Measurements from ENCODE around the gene TFB2M. TPM values are rescaled to one million over a fixed set of nuclear protein-coding genes. Genes with fewer than 3 reads are reported as not detected.

Gene TFB2M
- total and polyA plus RNA-seq, 2 of the 13 experiments (the other 11 are each of a cell fraction or from before 2014, with no cell fraction given): 15.7 to 31.4 TPM

DNA sequence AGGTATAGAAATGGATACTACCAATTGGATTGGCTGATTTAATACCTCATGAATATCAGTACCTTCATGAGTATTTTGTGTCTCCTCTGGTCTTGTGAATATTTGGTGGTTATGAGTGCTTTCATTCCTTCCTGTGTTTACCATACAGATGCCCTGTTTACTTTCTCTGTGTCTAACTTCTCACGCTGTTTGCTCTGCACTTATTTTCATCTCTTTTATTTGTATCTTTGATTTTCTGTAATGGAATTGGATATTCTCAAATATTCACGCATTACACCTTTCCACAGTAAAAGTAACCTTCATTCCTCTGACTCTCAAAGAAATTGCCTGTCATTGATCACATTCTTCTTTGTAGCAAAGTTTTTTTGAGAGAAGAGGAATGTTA is 17.0 kb upstream of the TFB2M start (continued):
- TF ChIP-seq, protein P1, sequence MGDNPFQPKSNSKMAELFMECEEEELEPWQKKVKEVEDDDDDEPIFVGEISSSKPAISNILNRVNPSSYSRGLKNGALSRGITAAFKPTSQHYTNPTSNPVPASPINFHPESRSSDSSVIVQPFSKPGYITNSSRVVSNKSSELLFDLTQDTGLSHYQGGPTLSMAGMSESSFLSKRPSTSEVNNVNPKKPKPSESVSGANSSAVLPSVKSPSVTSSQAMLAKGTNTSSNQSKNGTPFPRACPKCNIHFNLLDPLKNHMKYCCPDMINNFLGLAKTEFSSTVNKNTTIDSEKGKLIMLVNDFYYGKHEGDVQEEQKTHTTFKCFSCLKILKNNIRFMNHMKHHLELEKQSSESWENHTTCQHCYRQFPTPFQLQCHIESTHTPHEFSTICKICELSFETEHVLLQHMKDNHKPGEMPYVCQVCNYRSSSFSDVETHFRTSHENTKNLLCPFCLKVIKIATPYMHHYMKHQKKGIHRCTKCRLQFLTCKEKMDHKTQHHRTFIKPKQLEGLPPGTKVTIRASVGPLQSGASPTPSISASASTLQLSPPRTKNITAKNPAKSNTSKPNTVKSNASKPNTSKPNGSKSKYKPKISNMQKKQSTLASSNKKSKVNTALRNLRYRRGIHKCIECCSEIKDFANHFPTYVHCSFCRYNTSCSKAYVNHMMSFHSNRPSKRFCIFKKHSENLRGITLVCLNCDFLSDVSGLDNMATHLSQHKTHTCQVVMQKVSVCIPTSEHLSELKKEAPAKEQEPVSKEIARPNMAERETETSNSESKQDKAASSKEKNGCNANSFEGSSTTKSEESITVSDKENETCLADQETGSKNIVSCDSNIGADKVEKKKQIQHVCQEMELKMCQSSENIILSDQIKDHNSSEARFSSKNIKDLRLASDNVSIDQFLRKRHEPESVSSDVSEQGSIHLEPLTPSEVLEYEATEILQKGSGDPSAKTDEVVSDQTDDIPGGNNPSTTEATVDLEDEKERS (CRISPR knock-in tag; IDR thresholded peaks at IDR 0.05): 0 out of 2 replicates have a peak, but pooled peaks have one; percentile 23

- Histone ChIP-seq H3K36me3 (replicated peaks in 1 of 2; ENCODE audit: control insufficient read depth in 1 of 2, insufficient read depth in 2 of 2, low read length in 2 of 2) (no peaks in the 10 kb centered on the region; a peak in 1 of 5 replicates), H3K4me2 (ENCODE audit: low read depth, low read length) (peak overlapping the region; percentile 94), H3K9ac (ENCODE audit: insufficient read depth, low read depth, low read length) (peak overlapping the region; percentile 68), H3K4me1 (ENCODE audit: insufficient read depth, low read length) (peaks cover 89% of the 10 kb centered on the region), H3K27ac (ENCODE audit: extremely low read length, insufficient read depth, low read length) (peak overlapping the region; percentile 86), H3K4me3 (replicated peaks in 1 of 3; ENCODE audit: insufficient read depth in 1 of 3, low read depth in 2 of 3, low read length in 3 of 3) (peak overlapping the region; percentile 55 to 70 (median 58)), H2AFZ (ENCODE audit: low read length) (peak overlapping the region; percentile 4), H3K9me3 (ENCODE audit: low read length) (no peaks in the 10 kb centered on the region), H3K79me2 (ENCODE audit: insufficient read depth, low read length) (peaks cover 50% of the 10 kb centered on the region), H4K20me1 (ENCODE audit: insufficient read depth, low read length) (no peaks in the 10 kb centered on the region), H3K27me3 (ENCODE audit: control insufficient read depth in 1 of 2, insufficient read depth in 2 of 2, low read length in 2 of 2) (no peaks in the 10 kb centered on the region)
- in situ Hi-C loops (cut with HindIII; ENCODE audit: extremely low pct_ligation_motif_present, low pct_unique_long_range_greater_than_20kb): no loop called here
- CTCF ChIA-PET (ENCODE audit: low intra/inter-chr PET ratio, low total read pairs): no interaction called here
- BruUV-seq (replicated peaks): no TSS peak
- ATAC-seq (peak; percentile 68), FAIRE-seq (peak; percentile 18), DNase-seq (ENCODE audit: low spot score) (peak; percentile 51)
- WGBS (ENCODE audit: low lambda C conversion rate): under 1% methylated on average over 17 of the region's 17 CpGs
- POLR2A ChIA-PET: interaction anchor here (0.9 to 3.6 kb wide), 6 partner anchors 9 to 1612 kb away, joined by 3 to 34 read pairs (median 6); partner anchors contain the start of genes CNST and TFB2M
- intact Hi-C loops (cut with micrococcal nuclease; ENCODE audit: unreplicated experiment): loop anchor here (1.0 kb wide), 1 partner anchor 16 kb away; the partner anchor contains the start of genes CNST and TFB2M
- TF ChIP-seq, protein P2, sequence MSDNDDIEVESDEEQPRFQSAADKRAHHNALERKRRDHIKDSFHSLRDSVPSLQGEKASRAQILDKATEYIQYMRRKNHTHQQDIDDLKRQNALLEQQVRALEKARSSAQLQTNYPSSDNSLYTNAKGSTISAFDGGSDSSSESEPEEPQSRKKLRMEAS (IDR thresholded peaks at IDR 0.05): no peak
- TF ChIP-seq ZNF773 (CRISPR knock-in tag; IDR thresholded peaks at IDR 0.05; ENCODE audit: borderline replicate concordance) (no peak), SALL1 (CRISPR knock-in tag; IDR thresholded peaks at IDR 0.05) (peak; percentile 49), ZNF501 (CRISPR knock-in tag; IDR thresholded peaks at IDR 0.05) (0 out of 2 replicates have a peak, but pooled peaks have one; percentile 20), NR2F2 (IDR thresholded peaks at IDR 0.05; ENCODE audit: borderline replicate concordance, low read depth) (no peak; the same call in 1 of the 2 replicates), ZSCAN31 (CRISPR knock-in tag; IDR thresholded peaks at IDR 0.05; ENCODE audit: low read depth) (0 out of 2 replicates have a peak, but pooled peaks have one; percentile 29), ZNF574 (CRISPR knock-in tag; IDR thresholded peaks at IDR 0.05) (0 out of 2 replicates have a peak, but pooled peaks have one; percentile 21), SP4 (CRISPR knock-in tag; IDR thresholded peaks at IDR 0.05) (0 out of 2 replicates have a peak, but pooled peaks have one; percentile 55), KLF16 (CRISPR knock-in tag; IDR thresholded peaks at IDR 0.05) (no peak), MTF2 (CRISPR knock-in tag; IDR thresholded peaks at IDR 0.05; ENCODE audit: borderline replicate concordance) (peak; percentile 48; the same call in 1 of the 2 replicates)
- TF ChIP-seq, protein P3, sequence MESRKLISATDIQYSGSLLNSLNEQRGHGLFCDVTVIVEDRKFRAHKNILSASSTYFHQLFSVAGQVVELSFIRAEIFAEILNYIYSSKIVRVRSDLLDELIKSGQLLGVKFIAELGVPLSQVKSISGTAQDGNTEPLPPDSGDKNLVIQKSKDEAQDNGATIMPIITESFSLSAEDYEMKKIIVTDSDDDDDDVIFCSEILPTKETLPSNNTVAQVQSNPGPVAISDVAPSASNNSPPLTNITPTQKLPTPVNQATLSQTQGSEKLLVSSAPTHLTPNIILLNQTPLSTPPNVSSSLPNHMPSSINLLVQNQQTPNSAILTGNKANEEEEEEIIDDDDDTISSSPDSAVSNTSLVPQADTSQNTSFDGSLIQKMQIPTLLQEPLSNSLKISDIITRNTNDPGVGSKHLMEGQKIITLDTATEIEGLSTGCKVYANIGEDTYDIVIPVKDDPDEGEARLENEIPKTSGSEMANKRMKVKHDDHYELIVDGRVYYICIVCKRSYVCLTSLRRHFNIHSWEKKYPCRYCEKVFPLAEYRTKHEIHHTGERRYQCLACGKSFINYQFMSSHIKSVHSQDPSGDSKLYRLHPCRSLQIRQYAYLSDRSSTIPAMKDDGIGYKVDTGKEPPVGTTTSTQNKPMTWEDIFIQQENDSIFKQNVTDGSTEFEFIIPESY (CRISPR knock-in tag; IDR thresholded peaks at IDR 0.05): no peak
These were observed 16.4 kb upstream of the TFB2M start for GRCh38 chr1:246582301-246583055.
